Esophagus mucosa (tissue), 1 donor: ENCODE measurements around the gene MRPS21. TPM values are rescaled to one million over a fixed set of nuclear protein-coding genes. Genes with fewer than 3 reads are reported as not detected.

Experiments
- total RNA-seq: library from RNA; stranded (reverse); gene quantifications from one replicate; pipeline ENCODE4 v1.2.4, GENCODE V29; 2023
- donor health status: DM: yes; HTN: yes; CAD: no.

MRPS21 gene
- total RNA-seq, 1 donor from 2014 or later, result 64.9 TPM

Other genes starting within 250 kb of the MRPS21 start
- gene VPS45, start 226.1 kb upstream of the MRPS21 start, total RNA-seq, result 22.4 TPM
- 4.1 TPM for gene PLEKHO1, start 143.9 kb upstream of the MRPS21 start, total RNA-seq
- 15.1 TPM for gene ANP32E, start 57.7 kb upstream of the MRPS21 start, total RNA-seq
- gene CA14, start 36.1 kb upstream of the MRPS21 start, total RNA-seq, result 0.28 TPM
- 113 TPM for gene APH1A, start 24.8 kb upstream of the MRPS21 start, total RNA-seq
- gene C1orf54, start 21.1 kb upstream of the MRPS21 start, total RNA-seq, result 4.5 TPM
- gene CIART, start 11.3 kb upstream of the MRPS21 start, total RNA-seq, result 3.1 TPM
- gene PRPF3, start 27.7 kb downstream of the MRPS21 start, total RNA-seq, result 21.5 TPM
- gene RPRD2, start 70.3 kb downstream of the MRPS21 start, total RNA-seq, result 17.9 TPM
- gene TARS2, start 193.6 kb downstream of the MRPS21 start, total RNA-seq, result 20.3 TPM
- 438 TPM for gene ECM1, start 214.2 kb downstream of the MRPS21 start, total RNA-seq
- 1.6 TPM for gene FALEC, start 221.9 kb downstream of the MRPS21 start, total RNA-seq